Measurements from ENCODE around the gene CALR3. TPM values are rescaled to one million over a fixed set of nuclear protein-coding genes. Genes with fewer than 3 reads are reported as not detected.

CALR3 gene
- total and polyA plus RNA-seq, 2 of the 13 experiments (the other 11 are each of a cell fraction or from before 2014, with no cell fraction given): not detected

DNA sequence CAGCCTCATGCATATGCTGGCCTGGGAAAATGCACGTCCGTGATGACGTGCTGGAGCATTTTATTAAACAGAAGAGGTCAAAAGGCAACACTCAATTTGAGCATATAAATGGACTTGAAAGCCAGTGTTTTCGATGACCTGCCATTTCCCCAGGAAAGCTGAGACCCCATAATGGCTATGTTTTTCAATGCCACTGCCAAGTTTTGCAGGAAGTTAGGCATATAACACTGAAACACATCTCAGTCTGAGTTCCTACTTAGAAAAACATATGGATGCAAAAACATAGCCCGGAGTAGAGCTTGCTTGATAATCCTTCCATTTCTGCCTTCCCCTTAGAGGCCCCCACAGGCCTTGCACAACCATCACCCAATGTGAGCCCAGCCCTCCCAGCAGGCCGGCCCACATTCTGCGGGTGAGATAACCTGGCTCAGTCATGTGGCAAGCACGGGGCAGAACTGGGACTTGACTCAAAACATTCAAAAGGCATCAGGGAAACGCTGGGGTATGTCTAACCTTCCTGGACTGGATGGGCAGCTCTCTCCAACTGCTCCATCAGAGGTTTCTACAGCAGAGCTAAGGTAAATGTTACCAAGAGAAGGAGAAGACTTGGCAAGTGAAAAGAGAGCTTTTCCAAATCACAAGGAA is 49.1 kb downstream of the CALR3 start (continued):
- TF ChIP-seq SOX6 (IDR thresholded peaks at IDR 0.05) (no peak), SOX6 (CRISPR knock-in tag; IDR thresholded peaks at IDR 0.05) (peak; percentile 40; the same call in 1 of the 2 replicates), MTF2 (CRISPR knock-in tag; IDR thresholded peaks at IDR 0.05; ENCODE audit: borderline replicate concordance) (no peak), ZBTB3 (CRISPR knock-in tag; IDR thresholded peaks at IDR 0.05; ENCODE audit: borderline replicate concordance, low read depth) (no peak), ZNF407 (CRISPR knock-in tag; IDR thresholded peaks at IDR 0.05; ENCODE audit: not compliant biosample characterization) (no peak), MEF2D (CRISPR knock-in tag; IDR thresholded peaks at IDR 0.05) (no peak), CENPT (CRISPR knock-in tag; IDR thresholded peaks at IDR 0.05; ENCODE audit: low read depth) (no peak), ZNF614 (CRISPR knock-in tag; IDR thresholded peaks at IDR 0.05; ENCODE audit: borderline replicate concordance) (no peak), NR2F6 (IDR thresholded peaks at IDR 0.05) (no peak), NR2F6 (CRISPR knock-in tag; IDR thresholded peaks at IDR 0.05) (peak; percentile 73), POLR2AphosphoS2 (IDR thresholded peaks at IDR 0.05; ENCODE audit: low read depth, low read length) (no peak), SP4 (CRISPR knock-in tag; IDR thresholded peaks at IDR 0.05) (no peak), KDM2A (CRISPR knock-in tag; IDR thresholded peaks at IDR 0.05; ENCODE audit: borderline replicate concordance, low read depth) (peak; percentile 77), EEA1 (CRISPR knock-in tag; IDR thresholded peaks at IDR 0.05; ENCODE audit: borderline replicate concordance) (no peak), SP1 (IDR thresholded peaks at IDR 0.05) (no peak), SP1 (CRISPR knock-in tag; IDR thresholded peaks at IDR 0.05) (0 out of 2 replicates have a peak, but pooled peaks have one; percentile 36), ELK4 (CRISPR knock-in tag; IDR thresholded peaks at IDR 0.05; ENCODE audit: borderline replicate concordance) (no peak), ZNF749 (CRISPR knock-in tag; IDR thresholded peaks at IDR 0.05; ENCODE audit: borderline replicate concordance) (no peak), ZNF766 (CRISPR knock-in tag; IDR thresholded peaks at IDR 0.05; ENCODE audit: borderline replicate concordance) (no peak), XRCC5 (optimal IDR thresholded peaks at IDR 0.05; ENCODE audit: low read length) (no peak), ZNF629 (CRISPR knock-in tag; conservative IDR thresholded peaks at IDR 0.05) (no peak)
